Measurements from ENCODE around the gene HOXB6.

Gene HOXB6

GRCh38 chr17:48551214-48551555, 53.6 kb downstream of the HOXB6 start:
- no peak for DNase-seq

GRCh38 chr17:48550502-48551213, 54.1 kb downstream of the HOXB6 start:
- DNase-seq = no peak

GRCh38 chr17:48549914-48550501, 54.8 kb downstream of the HOXB6 start:
- DNase-seq = no peak

GRCh38 chr17:48549281-48549630, 55.5 kb downstream of the HOXB6 start:
- no peak for DNase-seq

GRCh38 chr17:48548523-48549280, 56.1 kb downstream of the HOXB6 start:
- DNase-seq = no peak

- no peak for DNase-seq
These were observed 56.8 kb downstream of the HOXB6 start for GRCh38 chr17:48547808-48548522.

- DNase-seq = no peak
These were observed 57.6 kb downstream of the HOXB6 start for GRCh38 chr17:48546924-48547807.

- no peak for DNase-seq
These were observed 58.5 kb downstream of the HOXB6 start for GRCh38 chr17:48546137-48546923.
